Stimulated activated CD4-positive, alpha-beta T cell treated with anti-CD3 and anti-CD28 coated beads, Interleukin-1b, Interleukin-23, amount 100 ng/mL, for 24 hours (primary cell): ENCODE measurements around the gene CXXC5.

Experiments
- DNase-seq, 4 experiments: peaks; one replicate each; pipeline ENCODE4 v3.0.0-alpha.2; 2020; ENCODE audit warnings: low read depth in 4 of 4, low spot score in 1 of 4

CXXC5 gene

DNA sequence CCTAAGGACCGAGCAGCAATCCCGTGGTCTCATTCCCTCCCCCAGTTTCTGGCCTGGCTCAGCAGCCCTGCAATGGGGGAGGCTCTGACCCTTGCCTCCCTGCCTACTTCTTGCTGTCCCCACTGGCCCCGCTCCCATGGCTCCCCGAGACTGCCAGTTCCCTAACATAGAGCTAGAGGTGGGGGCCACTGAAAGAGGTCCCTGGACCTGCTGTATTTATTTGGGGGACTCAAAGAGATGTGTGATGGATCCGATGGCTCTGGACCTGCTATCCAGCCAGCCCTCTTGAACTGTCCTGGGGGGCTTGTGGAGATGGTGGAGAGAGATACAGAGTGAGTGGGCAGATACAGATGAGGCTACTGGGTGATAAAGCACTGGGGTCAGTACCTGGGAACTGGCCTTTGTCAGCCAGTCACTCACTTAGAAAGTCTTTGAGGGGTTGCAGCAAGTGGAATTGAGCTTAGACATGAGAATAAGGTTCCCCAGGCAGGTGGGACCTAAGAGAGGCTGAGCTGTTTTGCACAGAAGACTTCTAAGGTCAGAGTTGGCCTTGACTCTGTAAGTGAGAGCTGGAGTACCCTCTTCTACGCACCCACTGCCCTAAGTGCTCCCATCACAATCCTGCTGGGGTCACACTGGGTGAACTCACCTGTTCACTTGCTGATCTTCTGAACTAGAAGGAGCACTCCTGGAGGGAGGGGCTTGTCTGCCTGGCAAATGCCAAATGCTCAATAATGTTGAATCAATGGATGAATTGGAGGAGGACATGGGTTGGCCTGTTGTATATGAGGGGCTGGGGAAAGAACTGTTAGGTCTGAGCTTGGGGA is 42.9 kb downstream of the CXXC5 start:
- no peak for DNase-seq

DNA sequence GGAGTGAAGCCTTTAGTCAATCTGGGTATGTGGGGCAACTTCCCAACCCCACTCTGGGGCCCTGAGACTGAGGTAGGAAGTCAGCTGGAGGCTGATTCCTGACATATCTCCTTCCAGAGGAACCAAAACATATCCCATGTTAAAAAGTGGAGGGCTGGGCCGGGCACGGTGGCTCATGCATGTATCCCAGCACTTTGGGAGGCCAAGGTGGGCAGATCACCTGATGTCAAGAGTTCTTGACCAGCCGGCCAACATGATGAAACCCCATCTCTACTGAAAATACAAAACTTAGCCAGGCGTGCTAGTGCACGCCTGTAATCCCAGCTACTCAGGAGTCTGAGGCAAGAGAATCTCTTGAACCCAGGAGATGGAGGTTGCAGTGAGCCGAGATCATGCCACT is 44.0 kb downstream of the CXXC5 start:
- no peak for DNase-seq

DNA sequence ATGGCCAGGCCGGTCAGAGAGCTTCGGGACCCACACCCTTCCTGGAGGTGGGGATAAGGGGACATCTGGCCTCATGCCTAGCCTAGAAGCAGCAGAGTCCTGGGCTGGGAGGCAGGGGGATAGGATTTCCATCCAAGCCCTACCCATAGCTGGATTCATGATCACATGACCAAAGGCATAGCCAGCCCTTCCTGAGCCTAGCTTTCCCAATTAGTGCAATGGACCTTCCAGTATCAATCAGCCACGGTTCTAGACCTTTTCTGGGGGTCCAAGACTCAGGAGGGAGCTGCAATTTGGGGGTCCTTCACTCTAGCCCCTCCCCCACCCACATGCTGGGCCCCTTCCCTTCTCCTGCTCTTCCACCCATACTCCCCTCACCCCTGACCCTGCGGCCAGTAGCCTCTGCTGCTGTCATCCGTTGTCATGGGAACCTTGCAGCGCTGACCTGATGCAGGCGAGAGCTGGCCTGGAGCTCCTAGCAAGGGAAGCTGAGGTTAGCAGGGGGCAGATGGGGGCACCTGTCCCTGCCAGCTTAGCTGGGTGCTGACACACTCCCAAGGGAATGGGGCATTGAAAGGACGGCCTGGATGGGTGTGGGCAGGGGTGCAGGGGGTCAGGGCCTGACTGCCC is 44.6 kb downstream of the CXXC5 start:
- DNase-seq, result no peak

DNA sequence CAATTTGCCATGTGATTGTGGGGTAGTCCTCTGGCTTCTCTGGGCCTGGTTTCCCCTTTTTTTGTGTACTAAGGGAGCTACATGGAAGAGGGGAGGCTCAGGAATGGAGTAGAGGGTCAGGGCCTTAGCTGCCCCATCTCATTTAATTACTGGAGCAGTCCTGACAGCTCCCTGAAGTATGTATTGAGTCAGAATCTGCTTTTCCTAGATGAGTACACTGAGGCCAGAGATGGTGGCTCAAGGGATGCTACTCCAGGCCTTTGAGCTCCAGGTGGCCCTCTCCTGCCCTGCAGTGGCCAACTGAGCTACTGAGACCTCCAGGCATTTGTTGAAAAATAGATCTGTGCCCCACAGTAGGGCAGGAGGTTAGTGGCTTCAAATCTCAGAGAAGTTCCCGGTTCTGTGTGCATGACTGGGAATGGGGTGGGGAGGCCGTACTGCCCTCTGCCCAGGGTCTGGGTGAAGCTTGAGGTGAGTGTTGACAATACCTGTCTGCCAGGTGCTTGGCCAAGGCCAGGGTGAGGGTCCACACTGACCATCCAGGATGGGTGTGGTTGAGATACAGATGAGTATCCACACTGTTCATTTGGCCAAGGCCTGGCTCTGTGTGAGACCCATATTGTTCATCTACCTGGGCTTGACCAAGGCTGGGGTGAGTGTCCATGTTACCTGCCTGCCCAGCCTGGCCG is 45.7 kb downstream of the CXXC5 start:
- no peak for DNase-seq

DNA sequence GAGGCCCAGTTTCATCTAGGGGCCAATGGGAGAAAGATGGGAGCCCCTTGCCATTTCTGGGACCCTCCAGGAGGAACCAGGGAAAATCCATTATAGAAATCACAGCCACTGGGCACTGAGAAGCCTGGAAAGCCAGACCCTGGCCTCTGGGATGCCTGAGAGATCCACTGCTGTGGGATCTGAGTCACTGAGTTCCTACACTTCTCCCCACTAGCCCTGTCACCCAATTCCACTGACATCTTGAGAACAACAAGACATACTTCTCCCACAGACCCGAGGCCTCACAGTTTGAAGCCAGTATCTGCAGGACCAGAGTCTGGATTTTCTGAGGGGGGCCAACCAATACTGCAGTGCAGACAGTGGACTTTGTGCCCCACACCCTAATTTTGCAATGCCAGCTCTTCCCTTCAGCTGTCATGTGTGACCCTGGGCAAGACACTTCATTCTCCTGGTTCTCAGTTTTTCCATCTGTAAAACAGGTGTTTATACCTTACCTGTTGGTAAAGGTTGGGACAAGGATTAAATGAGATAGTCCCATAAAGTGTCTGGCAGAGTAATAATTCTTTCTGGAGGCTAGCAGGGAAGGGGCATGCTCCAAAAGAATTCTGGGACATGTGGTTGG is 46.5 kb downstream of the CXXC5 start:
- no peak for DNase-seq

DNA sequence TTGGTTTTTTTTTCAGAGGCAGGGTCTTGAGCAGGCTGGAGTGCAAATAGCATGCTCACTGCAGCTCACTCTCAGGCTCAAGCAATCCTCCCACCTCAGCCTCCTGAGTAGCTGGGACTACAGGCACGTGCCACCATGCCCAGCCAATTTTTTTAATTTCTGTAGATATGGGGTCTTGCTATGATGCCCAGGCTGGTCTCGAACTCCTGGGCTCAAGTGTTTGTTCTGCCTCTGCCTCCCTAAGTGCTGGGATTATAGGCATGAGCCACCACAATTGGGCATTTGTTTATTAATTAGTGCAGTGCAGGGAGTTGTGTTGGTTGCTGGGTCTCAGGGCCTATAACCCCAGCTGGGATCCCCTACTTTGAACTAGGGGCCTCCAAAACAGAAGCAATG is 47.0 kb downstream of the CXXC5 start:
- no peak for DNase-seq

DNA sequence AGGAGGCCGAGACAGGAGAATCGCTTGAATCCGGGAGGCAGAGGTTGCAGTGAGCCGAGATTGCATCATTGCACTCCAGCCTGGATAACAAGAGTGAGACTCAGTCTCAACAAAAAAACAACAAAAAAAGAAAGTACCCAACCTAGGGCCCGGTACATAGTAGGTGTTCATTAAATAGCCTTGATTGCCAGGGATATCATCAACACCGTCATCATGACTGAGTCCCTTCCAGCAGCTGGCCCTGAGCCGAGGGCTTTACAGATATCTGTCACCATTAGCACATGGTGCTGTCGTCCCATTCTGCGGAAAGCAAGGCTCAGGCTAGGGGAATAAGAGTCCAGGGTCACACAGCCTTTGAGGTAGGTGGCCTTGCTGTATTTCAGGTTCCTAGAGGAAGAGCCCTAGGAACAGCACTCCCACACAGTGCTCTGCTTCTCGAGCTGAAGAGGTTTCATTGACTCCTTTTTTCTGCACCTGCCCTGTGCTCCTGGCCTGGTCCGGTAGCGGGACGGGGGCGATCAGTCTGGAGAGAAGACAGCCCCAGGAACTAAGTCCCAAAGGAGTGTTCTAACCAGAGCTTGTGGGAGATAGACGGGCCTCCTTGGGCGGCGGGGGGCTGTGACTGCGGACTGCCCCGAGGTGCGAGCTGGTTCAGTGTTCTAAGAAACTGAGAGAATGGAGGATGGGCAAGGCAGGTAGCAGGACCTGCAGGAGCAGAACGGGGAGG is 48.2 kb downstream of the CXXC5 start:
- no peak for DNase-seq

DNA sequence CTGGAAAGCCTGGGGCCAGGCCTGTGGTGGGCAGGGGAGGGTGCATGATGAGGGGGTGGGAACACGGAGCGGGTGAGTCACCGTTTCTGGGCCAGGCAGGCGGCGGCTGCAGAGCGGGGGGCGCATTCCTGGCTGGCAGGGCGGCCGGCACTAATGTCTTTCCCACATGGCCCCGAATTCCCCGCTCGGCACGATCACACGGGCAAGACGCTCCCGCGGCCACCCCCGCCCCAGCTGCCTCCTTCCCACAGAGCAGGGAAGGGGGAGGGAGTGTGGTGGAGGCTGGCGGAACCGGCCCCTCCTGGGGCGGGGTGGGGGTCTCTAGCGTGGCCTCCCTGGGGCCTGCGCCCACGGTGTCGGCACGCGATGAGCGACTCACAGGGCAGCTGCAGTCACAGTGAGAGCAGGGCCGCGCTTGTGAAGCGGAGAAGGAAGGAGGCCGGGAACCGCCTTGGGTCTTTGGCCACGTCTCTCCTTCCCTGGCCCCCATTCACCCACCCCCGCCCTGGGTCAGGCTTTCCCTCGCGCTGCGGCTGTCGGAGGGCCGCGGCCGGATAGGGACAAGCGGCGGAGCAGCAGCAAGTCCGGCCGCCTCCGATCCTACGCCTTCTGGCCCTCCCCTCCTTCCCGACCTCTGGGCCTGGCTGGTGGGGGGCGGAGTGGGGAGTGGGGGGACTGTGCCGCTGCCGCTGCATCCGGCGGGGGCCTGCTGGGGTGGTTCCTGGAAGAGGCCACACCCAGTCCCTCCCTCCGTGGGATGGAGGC is 48.9 kb downstream of the CXXC5 start:
- no peak for DNase-seq

DNA sequence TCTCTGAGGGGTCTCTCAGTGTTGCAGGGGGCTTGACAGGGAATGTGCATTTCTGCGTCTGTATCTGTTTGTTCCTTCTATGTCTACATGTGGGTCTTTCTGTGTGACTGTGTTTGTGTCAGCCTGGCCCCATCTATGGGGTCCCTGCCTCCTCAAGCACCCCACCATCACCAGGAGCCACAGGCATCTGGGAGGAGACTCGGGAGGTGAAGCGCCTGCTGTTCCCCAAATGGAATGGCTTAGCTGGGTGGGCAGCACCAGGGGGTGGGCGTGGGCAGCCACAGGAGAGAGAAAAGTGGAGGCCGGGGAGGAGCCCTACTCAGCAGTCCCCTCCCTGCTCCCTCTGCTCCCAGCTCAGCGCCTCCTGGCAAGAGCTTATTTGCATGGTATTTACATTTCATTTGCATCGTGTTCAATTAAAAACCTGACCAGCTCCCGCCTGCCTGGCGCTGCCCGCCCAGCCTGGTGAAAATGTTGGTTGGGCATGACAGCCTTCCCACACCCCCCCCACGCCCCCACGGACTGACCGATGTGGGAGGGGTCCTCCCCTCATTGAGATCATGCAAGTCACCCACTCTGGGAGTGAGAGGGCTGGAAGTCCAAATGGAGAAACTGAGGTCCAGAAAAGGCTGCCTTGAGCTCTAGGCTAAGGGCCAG is 50.5 kb downstream of the CXXC5 start:
- no peak for DNase-seq

DNA sequence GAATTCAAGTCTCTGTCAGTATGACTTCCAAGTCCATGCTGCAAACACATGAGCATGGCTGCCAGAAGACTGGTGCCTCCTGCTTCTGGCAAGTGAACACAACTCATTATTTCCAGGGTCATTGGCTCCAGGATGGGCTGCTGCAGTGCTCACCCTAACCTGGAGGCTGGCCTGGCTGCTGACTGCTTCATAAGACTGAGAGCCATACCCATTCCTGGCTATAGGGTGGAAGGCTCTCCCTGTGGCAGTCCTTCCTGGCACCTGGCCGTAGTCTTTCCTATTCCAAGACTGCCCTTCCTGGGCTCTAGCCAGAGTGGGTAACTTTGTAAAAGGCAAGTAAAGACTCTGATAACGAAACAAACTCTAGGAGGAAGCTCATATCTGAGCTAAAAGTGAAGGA is 51.2 kb downstream of the CXXC5 start:
- DNase-seq, result no peak

DNA sequence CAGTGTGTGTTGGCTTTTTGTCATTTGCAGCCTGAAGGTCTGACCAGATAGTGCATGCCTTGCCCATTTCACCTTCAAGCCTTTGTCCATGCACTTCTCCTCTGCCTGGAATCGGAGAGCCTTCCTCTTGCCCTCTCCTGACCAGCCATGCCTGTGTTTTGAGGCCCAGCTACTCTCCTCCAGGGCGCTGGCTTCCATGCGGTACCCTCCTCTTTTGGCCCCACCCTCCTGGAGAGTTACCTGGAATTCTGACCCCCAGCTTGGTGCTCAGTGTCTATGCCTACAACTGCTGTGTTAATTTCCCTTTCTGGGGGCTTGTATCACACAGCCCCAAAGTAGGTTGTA is 52.5 kb downstream of the CXXC5 start:
- DNase-seq, result no peak

DNA sequence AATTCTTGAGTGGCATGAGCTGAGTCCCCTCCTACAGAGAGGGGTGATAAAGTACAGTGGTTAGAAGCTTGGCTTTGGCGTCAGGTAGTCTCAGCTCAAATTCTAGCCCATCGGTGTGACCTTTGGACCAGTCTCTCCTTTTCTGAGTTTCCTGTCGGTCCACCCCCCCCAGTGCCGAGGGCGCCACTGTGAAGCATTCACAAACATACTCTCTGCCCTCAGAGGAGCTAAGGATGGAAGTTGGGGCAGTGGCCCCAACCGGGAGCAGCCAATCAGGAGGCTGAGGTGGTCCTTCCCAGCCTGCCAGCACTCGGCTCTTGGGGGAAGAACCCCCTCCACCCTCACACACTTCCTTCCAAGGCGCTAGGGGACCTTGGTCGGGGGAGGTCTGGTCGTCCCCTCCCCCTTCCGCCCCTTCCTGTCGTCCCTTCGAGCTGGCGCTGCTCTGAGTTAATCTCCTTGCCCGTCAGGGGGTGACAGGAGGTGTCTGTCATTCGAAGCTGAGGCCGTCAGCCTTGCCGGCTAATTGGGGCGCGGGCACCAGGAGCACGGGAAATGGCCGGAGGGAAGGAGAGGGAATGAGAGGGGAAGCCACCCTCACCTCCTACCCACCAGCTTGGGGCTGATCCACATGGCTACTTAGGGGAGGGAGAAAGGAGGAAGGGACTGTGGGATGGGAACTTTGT is 53.0 kb downstream of the CXXC5 start:
- DNase-seq, result no peak

DNA sequence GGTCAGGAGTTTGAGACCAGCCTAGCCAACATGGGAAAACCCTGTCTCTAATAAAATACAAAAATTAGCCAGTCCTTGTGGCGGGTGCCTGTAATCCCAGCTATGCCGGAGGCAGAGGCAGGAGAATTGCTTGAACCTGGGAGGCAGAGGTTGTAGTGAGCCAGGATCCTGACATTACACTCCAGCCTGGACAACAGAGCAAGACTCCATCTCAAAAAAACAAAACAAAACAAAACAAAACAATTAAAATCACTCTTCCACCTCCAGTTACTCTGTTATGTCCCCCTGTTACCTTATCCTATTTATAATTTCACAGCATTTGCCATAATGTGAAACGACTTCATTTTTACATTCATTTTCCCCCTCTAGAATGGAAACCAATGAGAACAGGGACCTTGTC is 54.4 kb downstream of the CXXC5 start:
- DNase-seq, result no peak

DNA sequence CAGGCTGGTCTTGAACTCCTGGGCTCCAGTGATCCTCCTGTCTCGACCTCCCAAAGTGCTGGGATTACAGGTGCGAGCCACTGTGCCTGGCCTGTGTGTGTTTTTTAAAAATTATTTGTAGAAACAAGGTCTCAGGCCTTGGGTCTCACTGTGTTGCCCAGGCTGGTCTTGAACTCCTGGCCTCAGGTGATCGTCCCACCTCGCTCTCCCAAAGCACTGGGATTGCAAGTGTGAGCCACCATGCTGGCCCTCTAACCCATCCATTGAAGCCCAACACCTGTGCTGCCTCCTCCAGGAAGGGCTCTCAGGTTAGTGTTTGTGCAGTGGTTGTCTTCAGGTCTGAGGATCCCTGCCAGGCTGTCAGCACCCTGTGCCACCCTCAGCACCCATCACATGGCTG is 56.6 kb downstream of the CXXC5 start:
- no peak for DNase-seq

DNA sequence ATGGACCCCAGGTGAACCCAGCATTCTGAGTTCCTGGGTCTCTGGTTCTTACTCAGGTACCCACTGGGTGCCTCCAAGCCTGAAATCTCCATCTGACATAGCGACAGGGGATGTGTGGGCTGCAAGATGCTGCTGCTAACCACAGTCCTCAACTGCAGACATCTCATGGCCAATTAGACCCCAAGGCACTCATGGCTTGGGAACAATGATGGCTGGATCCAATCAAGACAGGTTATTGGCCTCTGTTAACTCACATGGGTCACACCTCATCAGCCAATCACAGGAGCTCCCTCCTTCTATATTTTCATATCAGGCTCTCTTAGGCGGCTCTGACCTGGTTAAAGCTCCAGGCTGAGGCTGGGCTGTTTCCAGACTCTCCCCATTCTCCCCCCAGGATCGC is 57.0 kb downstream of the CXXC5 start:
- DNase-seq, result no peak

DNA sequence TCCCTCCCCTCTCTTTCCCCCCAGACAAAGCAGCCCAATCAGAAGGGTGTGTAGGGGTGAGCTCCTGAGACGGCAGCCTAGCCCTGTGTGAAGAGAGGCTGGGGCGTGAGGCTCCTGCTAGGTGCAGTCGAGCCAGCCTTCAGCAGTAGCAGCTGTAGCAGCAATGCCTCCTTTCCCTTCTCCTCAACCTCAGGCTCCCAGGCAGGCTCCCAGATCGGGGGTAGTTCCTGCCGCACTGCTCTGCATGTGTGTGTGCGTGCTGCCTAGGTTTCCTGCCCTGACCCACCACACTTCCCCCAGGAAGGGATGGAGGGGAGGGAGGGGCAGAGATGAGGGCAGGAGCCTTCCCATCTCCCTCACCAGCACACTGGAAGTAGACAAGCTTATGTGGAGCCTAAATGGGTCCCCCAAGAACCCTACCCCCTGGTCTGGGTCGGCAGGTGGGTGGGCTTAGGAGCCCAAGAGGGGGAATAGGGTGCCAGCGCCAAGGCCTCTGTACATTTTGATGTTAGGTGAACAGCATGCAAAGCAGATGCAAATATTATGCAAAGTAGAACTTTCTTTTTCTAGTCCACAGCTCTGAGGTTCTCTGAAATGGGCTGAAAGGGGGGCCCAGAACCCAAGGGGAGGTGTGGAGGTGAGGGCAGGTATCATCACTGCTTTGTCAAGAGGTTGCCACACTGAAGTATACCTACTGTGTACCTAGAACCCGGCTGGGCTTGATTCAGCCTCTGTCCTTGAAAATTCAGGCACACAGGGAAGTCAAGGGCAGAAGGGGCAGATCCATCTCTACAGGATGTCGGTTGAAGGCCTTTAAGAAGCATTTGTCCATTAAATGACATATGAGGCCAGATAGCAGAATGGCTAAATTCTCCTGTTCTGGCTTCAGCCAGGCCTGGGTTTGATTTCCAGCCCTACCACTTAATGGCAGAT is 57.8 kb downstream of the CXXC5 start:
- no peak for DNase-seq

DNA sequence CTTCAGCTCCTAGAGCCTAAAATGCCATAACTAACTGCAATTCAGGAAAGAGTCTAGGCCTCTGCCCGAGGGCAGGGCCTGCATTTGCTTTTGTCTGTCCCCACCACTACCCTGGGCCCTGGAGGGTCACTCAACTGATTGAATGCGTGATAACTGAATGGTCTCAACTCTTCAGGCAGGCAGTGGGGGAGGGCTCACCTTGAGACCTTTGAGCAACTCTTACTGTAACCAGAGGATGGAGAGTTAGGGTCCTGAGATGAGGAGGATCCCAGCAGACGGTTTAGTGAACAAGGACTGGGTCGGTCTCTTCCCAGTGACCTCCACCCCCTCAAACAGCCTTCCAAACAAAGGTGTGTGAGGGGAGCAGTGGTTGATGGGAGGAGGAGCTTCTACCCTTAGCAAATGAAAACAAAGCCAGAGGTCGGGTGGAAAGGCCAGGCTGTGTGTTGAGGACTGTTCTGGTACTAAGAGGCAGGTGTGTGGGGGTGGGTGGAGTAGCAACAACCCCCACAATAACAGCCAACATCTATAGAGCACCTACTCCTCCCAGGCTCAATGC is 59.4 kb downstream of the CXXC5 start:
- DNase-seq, result no peak

DNA sequence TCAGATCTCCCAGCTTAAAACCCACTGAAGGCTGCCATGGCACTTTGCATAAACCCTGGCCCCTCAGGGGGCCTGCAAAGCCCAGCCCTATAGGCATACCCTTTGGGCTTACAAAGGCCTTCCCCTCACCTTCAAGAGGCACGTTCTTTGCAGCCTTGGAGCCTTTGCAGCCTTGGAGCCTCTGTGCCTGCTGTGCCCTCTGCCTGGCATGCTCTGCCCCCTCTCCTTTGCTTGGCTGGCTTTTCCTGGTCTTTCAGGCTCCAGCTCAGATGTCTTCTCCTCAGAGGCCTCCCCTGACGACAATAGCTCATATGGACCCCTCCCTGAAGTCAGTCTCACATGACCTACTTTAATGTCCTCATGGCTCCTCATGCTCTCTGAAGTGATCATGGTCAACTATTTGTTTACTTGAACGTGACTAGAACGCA is 60.3 kb downstream of the CXXC5 start:
- DNase-seq, result no peak
